MG63 (cell line): ENCODE data around the gene TBC1D4. TPM values are rescaled to one million over a fixed set of nuclear protein-coding genes. Genes with fewer than 3 reads are reported as not detected.
A peak's percentile ranks its signal among the peaks of the same experiment; 100 is the strongest.

Experiments
- DNase-seq: peaks from one replicate; pipeline ENCODE4 v3.0.0-alpha.2; 2020
- H3K27me3 ChIP-seq: fragments of 250-450 bp; sonication (Bioruptor Pico); 2 replicates; pipeline ENCODE4 v1.5.1; 2020; ENCODE audit warnings: mild to moderate bottlenecking, moderate library complexity
- H3K36me3 ChIP-seq: fragments of 250-450 bp; sonication (Bioruptor Pico); 2 replicates; pipeline ENCODE4 v1.5.1; 2020; ENCODE audit warnings: mild to moderate bottlenecking, moderate library complexity
- H3K4me3 ChIP-seq: fragments of 250-450 bp; sonication (Bioruptor Pico); 2 replicates; pipeline ENCODE4 v1.5.1; 2020; ENCODE audit warnings: mild to moderate bottlenecking, moderate library complexity
- H3K9me3 ChIP-seq: fragments of 250-450 bp; sonication (Bioruptor Pico); 2 replicates; pipeline ENCODE4 v1.5.1; 2020; ENCODE audit warnings: mild to moderate bottlenecking, moderate library complexity
- total RNA-seq: library from RNA; depleted of rRNA; stranded (reverse); fragments of >200 nt; shearing (Covaris generic); gene quantifications from 2 replicates; pipeline ENCODE4 v1.2.3, GENCODE V29; 2014; ENCODE audit warnings: low replicate concordance; rRNA removed

Gene TBC1D4
- total RNA-seq: 9.2 and 18.8 TPM in 2 replicates

DNA sequence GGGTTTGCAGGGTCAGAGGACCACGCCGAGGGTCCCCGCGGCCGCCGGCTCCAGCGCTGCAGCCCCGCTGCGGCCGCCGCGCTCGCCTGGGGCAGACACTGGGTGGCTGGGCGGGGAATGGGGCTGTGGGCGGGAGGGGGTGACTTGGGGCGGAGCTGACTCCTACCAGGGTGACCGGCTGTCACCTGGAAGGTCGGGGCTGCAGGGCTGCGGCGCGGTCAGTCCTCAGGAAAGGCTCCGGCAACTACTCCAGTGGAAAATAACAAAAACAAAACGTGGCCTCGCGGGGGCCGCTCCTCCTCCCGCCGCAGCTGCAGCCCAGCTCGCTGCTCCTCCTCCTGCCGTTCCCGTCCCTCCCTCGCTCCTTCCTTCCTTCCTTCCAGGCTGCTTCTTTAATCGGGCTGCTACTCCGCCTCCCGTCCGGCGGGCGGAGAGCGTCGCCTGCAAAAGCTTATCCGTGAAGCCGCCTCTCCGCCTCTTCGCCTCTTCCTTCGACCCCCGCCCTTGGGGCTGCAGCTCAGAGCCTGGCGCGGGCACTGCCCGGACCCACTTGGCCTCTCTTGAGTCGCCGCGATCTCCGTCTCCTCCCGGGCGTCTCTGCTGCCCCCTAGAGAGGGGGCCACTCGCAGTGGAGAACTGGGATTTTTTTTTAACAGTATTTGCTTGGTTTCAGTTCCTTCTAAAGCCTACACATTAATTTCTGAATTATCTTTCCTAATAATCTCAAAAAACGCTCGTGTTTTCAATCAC is at the start of gene TBC1D4:
Gene TBC1D4, minus strand, starts transcription at position 100 of the 750 bp plus-strand sequence. CDS start 402 bp downstream, outside the sequence.
- Histone ChIP-seq H3K27me3 (no peaks in the 10 kb centered on the region), H3K36me3 (no peaks in the 10 kb centered on the region), H3K9me3 (no peaks in the 10 kb centered on the region), H3K4me3 (peak within 1 kb of the TSS; percentile 58)
- DNase-seq: peak; percentile 95

- DNase-seq: no peak
- H3K27me3 ChIP-seq: no peaks in the 10 kb centered on the region
- H3K4me3 ChIP-seq: no peak overlapping the region
- H3K36me3 ChIP-seq: peaks cover 53% of the 10 kb centered on the region
- H3K9me3 ChIP-seq: no peaks in the 10 kb centered on the region
Observed at GRCh38 chr13:75530549-75530961, 48.6 kb upstream of the TBC1D4 start.

DNA sequence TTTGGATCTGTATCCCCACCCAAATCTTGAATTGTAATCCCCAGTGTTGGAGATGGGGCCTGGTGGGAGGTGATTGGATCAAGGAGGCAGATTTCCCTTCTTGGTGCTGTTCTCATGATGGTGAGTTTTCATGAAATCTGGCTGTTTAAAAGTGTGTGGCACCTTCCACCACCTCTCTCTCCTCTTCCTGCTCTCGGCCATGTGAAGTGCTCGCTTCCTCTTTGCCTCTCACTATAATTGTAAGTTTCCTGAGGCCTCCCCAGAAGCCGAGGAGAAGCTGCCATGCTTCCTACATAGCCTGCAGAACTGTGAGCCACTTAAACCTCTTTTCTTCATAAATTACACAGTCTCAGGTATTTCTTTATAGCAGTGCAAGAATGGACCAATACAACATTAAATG is 40.0 kb upstream of the TBC1D4 start:
- no peak for DNase-seq
- Histone ChIP-seq H3K36me3 (peaks cover 19% of the 10 kb centered on the region), H3K4me3 (no peak overlapping the region), H3K9me3 (no peaks in the 10 kb centered on the region), H3K27me3 (no peaks in the 10 kb centered on the region)

DNA sequence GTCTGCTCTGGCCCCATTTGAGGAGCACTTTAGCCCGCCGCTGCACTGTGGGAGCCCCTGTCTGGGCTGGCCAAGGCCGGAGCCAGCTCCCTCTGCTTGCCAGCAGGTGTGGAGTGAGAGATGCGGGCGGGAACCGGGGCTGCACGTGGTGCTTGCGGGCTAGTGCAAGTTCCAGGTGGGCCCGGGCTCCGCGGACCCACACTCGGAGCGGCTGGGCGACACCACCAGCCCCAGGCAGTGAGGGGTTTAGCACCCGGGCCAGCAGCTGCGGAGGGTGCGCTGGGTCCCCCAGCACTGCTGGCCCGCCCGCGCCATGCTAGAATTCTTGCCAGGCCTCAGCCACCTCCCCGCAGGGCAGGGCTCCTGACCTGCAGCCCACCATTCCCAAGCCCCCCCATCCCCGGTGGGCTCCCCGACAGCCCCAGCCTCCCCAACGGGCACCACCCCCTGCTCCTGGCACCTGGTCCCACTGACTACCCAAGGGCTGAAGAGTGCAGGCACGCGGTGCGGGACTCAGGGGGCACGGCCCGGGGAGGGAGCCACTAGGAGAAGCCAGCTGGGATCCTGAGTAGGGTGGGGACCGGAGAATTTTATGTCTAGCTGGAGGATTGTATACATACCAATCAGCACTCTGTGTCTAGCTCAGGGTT is 36.6 kb upstream of the TBC1D4 start:
- DNase-seq: no peak
- Histone ChIP-seq H3K36me3 (no peaks in the 10 kb centered on the region), H3K9me3 (no peaks in the 10 kb centered on the region), H3K4me3 (no peak overlapping the region), H3K27me3 (no peaks in the 10 kb centered on the region)

DNA sequence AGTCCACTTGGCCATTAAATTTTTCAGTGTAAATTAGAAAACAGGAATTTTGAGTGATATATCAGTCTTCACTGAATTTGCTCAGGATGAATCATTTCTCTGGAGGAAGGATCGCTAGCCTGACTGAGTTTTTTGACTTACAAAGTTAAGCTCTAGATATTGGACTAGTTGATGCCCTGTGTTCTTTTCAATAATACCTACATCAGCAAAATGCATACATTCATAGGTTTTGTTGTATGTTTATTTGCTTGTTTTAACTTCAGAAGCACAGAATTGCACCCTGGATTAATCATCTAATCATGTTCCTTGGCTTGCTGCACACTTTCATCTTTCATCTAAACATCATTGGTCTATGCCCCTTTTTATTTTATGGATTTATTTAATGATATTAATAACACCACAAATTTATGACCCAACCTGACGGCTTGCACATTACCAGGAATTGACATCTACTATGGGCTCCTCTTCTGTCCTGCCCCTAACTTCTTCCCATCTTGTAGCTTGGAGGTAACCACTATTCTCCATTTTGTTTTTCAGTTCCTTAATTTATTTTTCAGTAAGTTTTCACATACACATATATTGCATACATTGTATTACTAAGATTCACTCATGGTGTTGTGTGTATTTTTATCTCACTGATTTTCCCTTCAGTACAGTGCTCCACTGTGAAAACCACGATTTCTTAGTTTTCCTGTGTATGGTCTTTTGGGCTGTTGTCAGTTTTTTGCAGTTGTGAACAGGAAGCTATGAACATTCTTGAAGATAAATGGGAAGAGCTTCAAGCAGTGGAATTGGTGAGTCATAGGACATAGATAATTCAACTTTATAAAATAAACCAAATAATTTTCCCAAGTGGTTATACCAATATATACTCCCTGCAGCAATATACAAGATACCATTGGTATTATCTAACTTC is 32.4 kb upstream of the TBC1D4 start:
- Histone ChIP-seq H3K27me3 (no peaks in the 10 kb centered on the region), H3K4me3 (no peak overlapping the region), H3K36me3 (no peaks in the 10 kb centered on the region), H3K9me3 (no peaks in the 10 kb centered on the region)
- no peak for DNase-seq

DNA sequence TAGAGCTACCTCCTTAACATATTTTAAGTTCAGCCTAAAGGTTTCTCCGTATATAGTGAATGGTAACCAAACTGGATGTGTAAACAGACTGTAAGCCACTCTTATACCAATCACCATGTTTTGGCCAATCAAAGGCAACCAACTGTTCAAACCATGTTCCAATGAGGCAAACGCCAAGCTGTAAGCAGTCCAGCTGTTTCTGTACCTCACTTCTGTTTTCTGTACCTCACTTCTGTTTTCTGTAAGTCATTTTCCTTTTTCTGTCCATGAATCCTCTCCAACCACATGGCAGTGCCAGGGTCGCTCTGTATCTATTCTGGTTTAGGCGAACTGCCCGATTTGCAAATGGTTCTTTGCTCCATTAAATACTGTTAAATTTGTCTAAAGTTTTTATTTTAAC is 31.3 kb upstream of the TBC1D4 start:
- H3K4me3 ChIP-seq: no peak overlapping the region
- no peaks in the 10 kb centered on the region for H3K36me3 ChIP-seq
- no peaks in the 10 kb centered on the region for H3K27me3 ChIP-seq
- DNase-seq: no peak
- no peaks in the 10 kb centered on the region for H3K9me3 ChIP-seq

- no peaks in the 10 kb centered on the region for H3K27me3 ChIP-seq
- H3K36me3 ChIP-seq: no peaks in the 10 kb centered on the region
- no peak overlapping the region for H3K4me3 ChIP-seq
- H3K9me3 ChIP-seq: no peaks in the 10 kb centered on the region
- DNase-seq: no peak
Observed at GRCh38 chr13:75512253-75512652, 30.3 kb upstream of the TBC1D4 start.

GRCh38 chr13:75511051-75511625 is 29.2 kb upstream of the TBC1D4 start:
- H3K9me3 ChIP-seq: no peaks in the 10 kb centered on the region
- H3K4me3 ChIP-seq: no peak overlapping the region
- no peaks in the 10 kb centered on the region for H3K27me3 ChIP-seq
- DNase-seq: no peak
- H3K36me3 ChIP-seq: no peaks in the 10 kb centered on the region

DNA sequence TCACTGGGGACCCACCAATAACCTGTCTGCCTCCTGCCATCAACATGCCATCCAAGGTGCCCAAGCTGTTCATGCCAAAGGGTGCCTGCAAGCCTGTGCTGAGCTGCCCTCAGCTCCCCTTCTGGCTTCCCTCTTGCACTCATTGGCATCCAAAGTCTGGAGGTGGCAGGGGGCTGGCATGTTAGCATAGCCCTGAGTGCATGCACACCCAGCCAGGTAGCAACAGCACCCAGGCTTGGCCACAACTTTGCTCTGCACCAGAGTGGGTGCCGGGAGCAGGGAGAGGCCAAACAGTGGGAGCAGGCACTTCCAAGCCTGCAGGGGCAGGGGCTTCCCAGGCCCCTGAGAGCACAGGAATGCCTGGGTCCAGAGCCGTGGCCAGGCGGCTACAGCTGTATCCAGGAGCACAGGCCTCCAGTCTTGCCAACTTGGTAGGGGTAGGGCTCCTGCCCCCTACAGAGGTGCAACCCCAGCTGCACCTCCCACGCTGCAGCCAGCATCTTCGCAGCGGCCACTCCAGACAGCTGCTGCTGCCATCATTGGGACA is 26.1 kb upstream of the TBC1D4 start:
- Histone ChIP-seq H3K27me3 (no peaks in the 10 kb centered on the region), H3K36me3 (no peaks in the 10 kb centered on the region), H3K4me3 (no peak overlapping the region), H3K9me3 (no peaks in the 10 kb centered on the region)
- no peak for DNase-seq

DNA sequence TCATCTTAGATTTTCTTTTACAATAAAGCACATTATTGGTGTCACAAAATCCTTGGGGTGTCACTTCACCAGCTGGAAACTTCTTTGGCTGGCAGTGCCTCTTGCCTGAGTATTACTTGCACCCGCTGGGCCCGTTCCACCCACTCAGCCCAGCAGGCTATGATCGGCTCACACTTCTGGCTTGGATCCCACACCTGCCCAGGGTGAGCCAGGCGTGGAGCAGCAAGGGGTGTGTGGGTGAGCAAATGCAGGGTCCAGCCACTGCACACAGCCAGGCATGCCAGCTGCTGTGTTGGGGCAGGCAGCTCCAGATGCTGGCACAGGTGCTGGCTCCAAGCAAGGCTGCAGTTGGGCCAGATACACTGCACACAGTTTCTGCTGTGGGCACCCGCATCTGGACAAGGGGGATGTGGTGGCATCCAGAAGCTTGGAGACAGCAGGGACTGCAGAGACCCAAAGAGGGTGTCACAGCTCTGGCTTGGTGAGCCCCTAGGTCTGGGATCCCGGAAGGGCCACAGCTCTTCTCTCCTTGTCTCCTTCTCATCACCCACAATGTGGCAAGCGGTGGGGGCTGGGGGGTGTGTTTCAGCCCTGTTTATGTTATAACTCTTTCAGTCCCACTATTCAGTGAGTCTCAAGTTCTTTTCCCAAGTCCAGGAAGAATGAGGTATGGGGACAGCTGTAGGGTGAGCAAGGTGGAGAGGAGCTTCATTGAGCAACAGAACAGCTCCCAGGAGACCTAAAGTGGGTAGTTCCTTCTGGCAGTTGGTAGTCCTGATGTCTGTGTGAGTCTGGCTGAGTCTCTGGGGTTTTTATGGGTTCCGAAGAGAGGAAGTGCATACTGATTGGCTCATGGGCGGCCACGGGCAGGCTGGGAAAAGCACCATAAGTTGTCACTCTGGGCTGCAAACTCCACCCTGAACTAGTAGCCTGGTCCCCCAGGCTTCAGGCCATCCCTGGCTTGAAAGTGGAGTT is 25.3 kb upstream of the TBC1D4 start:
- Histone ChIP-seq H3K36me3 (no peaks in the 10 kb centered on the region), H3K4me3 (no peak overlapping the region), H3K9me3 (no peaks in the 10 kb centered on the region), H3K27me3 (no peaks in the 10 kb centered on the region)
- peak; percentile 20 for DNase-seq

GRCh38 chr13:75506018-75506417 is 24.0 kb upstream of the TBC1D4 start:
- DNase-seq: no peak
- no peaks in the 10 kb centered on the region for H3K27me3 ChIP-seq
- H3K4me3 ChIP-seq: no peak overlapping the region
- no peaks in the 10 kb centered on the region for H3K36me3 ChIP-seq
- no peaks in the 10 kb centered on the region for H3K9me3 ChIP-seq

GRCh38 chr13:75505327-75505726 is 23.4 kb upstream of the TBC1D4 start:
- Histone ChIP-seq H3K9me3 (no peaks in the 10 kb centered on the region), H3K27me3 (no peaks in the 10 kb centered on the region)

DNA sequence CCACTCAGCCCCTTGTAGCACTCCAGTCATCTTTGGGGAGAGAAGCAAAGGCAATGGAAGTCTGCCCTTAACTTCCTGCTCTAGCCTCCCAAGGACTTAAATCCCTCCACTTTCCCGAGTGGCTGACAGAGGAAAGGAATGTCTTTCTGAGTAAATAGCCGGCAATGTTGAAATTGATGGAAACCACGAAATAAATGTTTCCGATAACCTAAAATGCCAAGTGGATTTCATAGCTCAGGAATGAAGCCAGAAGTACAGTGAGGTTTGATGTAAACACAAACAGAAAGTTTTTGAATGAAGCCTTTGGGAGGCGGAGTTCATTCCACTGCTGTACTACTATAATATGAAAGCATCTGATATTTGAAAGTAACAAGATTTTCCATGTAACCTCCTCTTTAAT is 14.0 kb upstream of the TBC1D4 start:
- no peak for DNase-seq

More at GRCh38 chr13:75505327-75505726, 23.4 kb upstream of the TBC1D4 start:
- Histone ChIP-seq H3K36me3 (no peaks in the 10 kb centered on the region), H3K4me3 (no peak overlapping the region)
- no peak for DNase-seq

GRCh38 chr13:75494491-75494890 is 12.5 kb upstream of the TBC1D4 start:
- Histone ChIP-seq H3K4me3 (no peak overlapping the region), H3K36me3 (no peaks in the 10 kb centered on the region), H3K27me3 (no peaks in the 10 kb centered on the region), H3K9me3 (no peaks in the 10 kb centered on the region)
- no peak for DNase-seq

More for the DNA sequence above, 14.0 kb upstream of the TBC1D4 start:
- H3K36me3 ChIP-seq: no peaks in the 10 kb centered on the region
- no peak overlapping the region for H3K4me3 ChIP-seq
- no peaks in the 10 kb centered on the region for H3K9me3 ChIP-seq
- H3K27me3 ChIP-seq: no peaks in the 10 kb centered on the region

GRCh38 chr13:75493156-75493555 is 11.2 kb upstream of the TBC1D4 start:
- Histone ChIP-seq H3K36me3 (no peaks in the 10 kb centered on the region), H3K9me3 (no peaks in the 10 kb centered on the region), H3K4me3 (no peak overlapping the region), H3K27me3 (no peaks in the 10 kb centered on the region)
- no peak for DNase-seq
